HepG2 (cell line): ENCODE data around the gene LTBR. TPM values are rescaled to one million over a fixed set of nuclear protein-coding genes. Genes with fewer than 3 reads are reported as not detected.

ENCODE experiments used
- ATAC-seq: fragments of 200-7000 bp; cut with Tn5 transposase; 3 replicates; pipeline ENCODE4 v1.9.1; 2020; ENCODE audit warnings: mild to moderate bottlenecking, moderate library complexity
- BruUV-seq: library from RNA; stranded (reverse); fragments of 400-500 nt; replicated peaks from 2 replicates; lab custom pipeline; 2021; lab: Mats Ljungman, UMichigan
- CTCF ChIA-PET: fragments of 300-600 bp; formaldehyde crosslinking; extraction: SDS; loops from one replicate; lab custom pipeline; 2021; ENCODE audit warnings: low total read pairs, inconsistent platforms, low intra/inter-chr PET ratio; lab: Yijun Ruan, JAX
- POLR2A ChIA-PET: fragments of 350-600 bp; sonication (Branson Sonifier 250); formaldehyde crosslinking; loops from one replicate; lab custom pipeline; 2020; ENCODE audit warnings: antibody characterized with exemption, inconsistent platforms; lab: Yijun Ruan, JAX
- DNase-seq: peaks from one replicate; pipeline ENCODE4 v3.0.0-alpha.2; 2015; ENCODE audit warnings: low spot score
- FAIRE-seq: peaks from 3 replicates; lab custom pipeline; 2011; peaks lifted over from hg19 to GRCh38; lab: Jason Lieb, UNC
- H2AFZ ChIP-seq: one replicate; pipeline ENCODE4 v1.6.1; 2011; ENCODE audit warnings: low read length, inconsistent platforms
- H3K27ac ChIP-seq: fragments of 300-600 bp; 3 replicates; pipeline ENCODE4 v1.8.0; 2011; ENCODE audit warnings: mixed run types, mild to moderate bottlenecking, mixed read lengths, low read length, inconsistent platforms; ENCODE audit not compliant: insufficient read depth; ENCODE audit errors: extremely low read length
- H3K27me3 ChIP-seq, 2 experiments: fragments of 200-600 bp in 1 of 2; 2 replicates in 1 of 2; 3 replicates in 1 of 2; pipeline versions ENCODE4 v1.6.0 to v1.8.0; 2011; ENCODE audit warnings: low read length in 2 of 2, mild to moderate bottlenecking in 2 of 2, moderate library complexity in 2 of 2, inconsistent platforms in 1 of 2; ENCODE audit not compliant: insufficient read depth in 2 of 2, control insufficient read depth in 1 of 2
- H3K36me3 ChIP-seq, 2 experiments: fragments of 200-600 bp in 1 of 2; replicated peaks in 1 of 2; 2 replicates in 1 of 2; 3 replicates in 1 of 2; pipeline versions ENCODE4 v1.5.1 to v1.8.0; 2011; ENCODE audit warnings: low read length in 2 of 2, inconsistent platforms in 1 of 2; ENCODE audit not compliant: insufficient read depth in 2 of 2, control insufficient read depth in 1 of 2
- H3K4me1 ChIP-seq: 2 replicates; pipeline ENCODE4 v1.5.1; 2012; ENCODE audit warnings: low read length, inconsistent platforms; ENCODE audit not compliant: insufficient read depth
- H3K4me2 ChIP-seq: 2 replicates; pipeline ENCODE4 v1.6.0; 2011; ENCODE audit warnings: low read depth, low read length, inconsistent platforms
- H3K4me3 ChIP-seq, 3 experiments: fragments of 200-600 bp in 1 of 3; sonication (generic), shearing (Covaris generic) in 1 of 3; replicated peaks in 1 of 3; 2 replicates each; pipeline ENCODE4 v1.5.1; 2011 to 2016; ENCODE audit warnings: low read length in 3 of 3, inconsistent platforms in 2 of 3, low read depth in 2 of 3, mild to moderate bottlenecking in 2 of 3, control low read depth in 1 of 3, mixed read lengths in 1 of 3; ENCODE audit not compliant: insufficient read depth in 1 of 3
- H3K79me2 ChIP-seq: one replicate; pipeline ENCODE4 v1.6.1; 2011; ENCODE audit warnings: low read length, inconsistent platforms; ENCODE audit not compliant: insufficient read depth
- H3K9ac ChIP-seq: 2 replicates; pipeline ENCODE4 v1.6.0; 2011; ENCODE audit warnings: mild to moderate bottlenecking, low read depth, low read length, inconsistent platforms; ENCODE audit not compliant: insufficient read depth
- H3K9me3 ChIP-seq: 2 replicates; pipeline ENCODE4 v1.5.1; 2012; ENCODE audit warnings: mild to moderate bottlenecking, low read length
- H4K20me1 ChIP-seq: 2 replicates; pipeline ENCODE4 v1.6.0; 2011; ENCODE audit warnings: inconsistent platforms, mild to moderate bottlenecking, low read length, moderate library complexity; ENCODE audit not compliant: insufficient read depth
- ATM ChIP-seq: fragments of 450-650 bp; IDR thresholded peaks from 2 replicates; pipeline ENCODE4 v1.7.1; 2017; ENCODE audit warnings: mild to moderate bottlenecking, borderline replicate concordance
- CEBPB ChIP-seq: IDR thresholded peaks from 2 replicates; pipeline ENCODE4 v1.6.1; 2011; ENCODE audit warnings: low read depth, low read length, improper control_type of control experiment, borderline replicate concordance
- CENPT ChIP-seq: sonication (generic); formaldehyde crosslinking; IDR thresholded peaks from 2 replicates; pipeline ENCODE4 v1.8.0; 2022; ENCODE audit warnings: low read depth, mild to moderate bottlenecking, moderate library complexity, missing genetic modification reagents
- FOXK1 ChIP-seq: sonication (generic); formaldehyde crosslinking; IDR thresholded peaks from 2 replicates; pipeline ENCODE4 v1.4.0; 2020; ENCODE audit warnings: low read depth, missing genetic modification reagents, borderline replicate concordance
- FUBP1 ChIP-seq: sonication (generic); formaldehyde crosslinking; IDR thresholded peaks from 2 replicates; pipeline ENCODE4 v1.5.1; 2020; ENCODE audit warnings: missing genetic modification reagents, mild to moderate bottlenecking, borderline replicate concordance
- HNRNPUL1 ChIP-seq: fragments of 200-400 bp; formaldehyde crosslinking; IDR thresholded peaks from 2 replicates; pipeline ENCODE4 v1.6.1; 2017; ENCODE audit warnings: low read depth, mild to moderate bottlenecking, low read length, moderate library complexity
- ISL2 ChIP-seq: sonication (generic); formaldehyde crosslinking; IDR thresholded peaks from 2 replicates; pipeline ENCODE4 v1.5.0; 2020; ENCODE audit warnings: missing genetic modification reagents
- KAT7 ChIP-seq: IDR thresholded peaks from 2 replicates; pipeline ENCODE4 v1.6.1; 2018; ENCODE audit warnings: borderline replicate concordance, missing compliant biosample characterization
- KDM5B ChIP-seq: sonication (generic); formaldehyde crosslinking; IDR thresholded peaks from 2 replicates; pipeline ENCODE4 v1.4.0; 2020; ENCODE audit warnings: missing genetic modification reagents, mild to moderate bottlenecking, borderline replicate concordance
- MATR3 ChIP-seq: sonication (generic); formaldehyde crosslinking; IDR thresholded peaks from 2 replicates; pipeline ENCODE4 v1.4.0; 2020; ENCODE audit warnings: missing genetic modification reagents
- PCBP2 ChIP-seq: fragments of 200-400 bp; formaldehyde crosslinking; optimal IDR thresholded peaks from 2 replicates; pipeline ENCODE3; 2018; ENCODE audit warnings: low read length, low read depth; ENCODE audit not compliant: poor library complexity, severe bottlenecking
- PRMT3 ChIP-seq: sonication (generic); formaldehyde crosslinking; IDR thresholded peaks from 2 replicates; pipeline ENCODE4 v1.8.1; 2022; ENCODE audit warnings: low read depth, mild to moderate bottlenecking, moderate library complexity, missing genetic modification reagents, borderline replicate concordance
- RELA ChIP-seq: sonication (generic); formaldehyde crosslinking; IDR thresholded peaks from 2 replicates; pipeline ENCODE4 v1.4.0; 2020; ENCODE audit warnings: missing genetic modification reagents
- SNAPC2 ChIP-seq: sonication (generic); formaldehyde crosslinking; IDR thresholded peaks from 2 replicates; pipeline ENCODE4 v1.8.1; 2022; ENCODE audit warnings: mild to moderate bottlenecking, missing genetic modification reagents
- SRSF1 ChIP-seq: fragments of 200-400 bp; formaldehyde crosslinking; optimal IDR thresholded peaks from 2 replicates; pipeline ENCODE3; 2017; ENCODE audit warnings: mild to moderate bottlenecking, low read depth, low read length, moderate library complexity
- THAP11 ChIP-seq: IDR thresholded peaks from 2 replicates; pipeline ENCODE4 v1.6.1; 2016; ENCODE audit warnings: missing biosample characterization, missing genetic modification reagents
- TMF1 ChIP-seq: sonication (generic); formaldehyde crosslinking; IDR thresholded peaks from 2 replicates; pipeline ENCODE4 v1.8.1; 2022; ENCODE audit warnings: low read depth, missing genetic modification reagents
- ZFY ChIP-seq: sonication (generic); formaldehyde crosslinking; IDR thresholded peaks from 2 replicates; pipeline ENCODE4 v1.4.0; 2020; ENCODE audit warnings: missing genetic modification reagents
- ZNF263 ChIP-seq: sonication (generic); formaldehyde crosslinking; IDR thresholded peaks from 2 replicates; pipeline ENCODE4 v1.4.0; 2020; ENCODE audit warnings: missing genetic modification reagents
- ZNF317 ChIP-seq: sonication (generic); formaldehyde crosslinking; IDR thresholded peaks from 2 replicates; pipeline ENCODE4 v1.5.0; 2020; ENCODE audit warnings: mild to moderate bottlenecking, missing genetic modification reagents
- ZNF605 ChIP-seq: sonication (generic); formaldehyde crosslinking; IDR thresholded peaks from 2 replicates; pipeline ENCODE4 v1.8.0; 2022; ENCODE audit warnings: mild to moderate bottlenecking, missing genetic modification reagents
- ZNF7 ChIP-seq: IDR thresholded peaks from 2 replicates; pipeline ENCODE4 v1.6.1; 2016; ENCODE audit warnings: missing biosample characterization, missing genetic modification reagents
- WGBS: methylation state at CpG from one replicate; pipeline ENCODE4 v1.1.6; 2017; ENCODE audit warnings: low lambda C conversion rate; 5-methylcytosine and 5-hydroxymethylcytosine counted together
- in situ Hi-C: cut with HindIII; loops from 2 replicates; pipeline ENCODE4 v1.10.0; 2017; ENCODE audit warnings: low pct_unique_long_range_greater_than_20kb; ENCODE audit not compliant: extremely low pct_ligation_motif_present
- intact Hi-C: fragments of 100-400 bp; cut with micrococcal nuclease; formaldehyde crosslinking; loops from one replicate; pipeline ENCODE4 v1.10.0; 2022; ENCODE audit not compliant: unreplicated experiment
- polyA plus RNA-seq, 8 experiments: library from polyadenylated mRNA; depleted of rRNA in 3 of 8; stranded (reverse) in 7 of 8; unstranded in 1 of 8; fragments of >200 nt; fragmentation: Illumina TruSeq in 4 of 8; extraction: Trizol in 4 of 8; gene quantifications; 2 replicates each; pipeline versions ENCODE4 v1.2.1 to v1.2.3, GENCODE V29; 2011 to 2016; ENCODE audit warnings: low read depth in 4 of 8, missing spikeins in 1 of 8, mixed read lengths in 1 of 8; ENCODE audit not compliant: insufficient read depth in 1 of 8
- total RNA-seq, 5 experiments: library from RNA; depleted of rRNA; stranded (reverse); fragments of >200 nt; fragmentation: Illumina TruSeq; extraction: Trizol; gene quantifications; 2 replicates each; pipeline ENCODE4 v1.2.3, GENCODE V29; 2016; ENCODE audit warnings: low read depth in 1 of 5
- TF ChIP-seq, protein P1 (sequence below): IDR thresholded peaks from 2 replicates; pipeline ENCODE4 v1.6.1; 2016; ENCODE audit warnings: missing compliant biosample characterization, missing genetic modification reagents, borderline replicate concordance

LTBR gene
- total and polyA plus RNA-seq, 2 of the 13 experiments (the other 11 are each of a cell fraction or from before 2014, with no cell fraction given): 31.4 to 34.8 TPM

DNA sequence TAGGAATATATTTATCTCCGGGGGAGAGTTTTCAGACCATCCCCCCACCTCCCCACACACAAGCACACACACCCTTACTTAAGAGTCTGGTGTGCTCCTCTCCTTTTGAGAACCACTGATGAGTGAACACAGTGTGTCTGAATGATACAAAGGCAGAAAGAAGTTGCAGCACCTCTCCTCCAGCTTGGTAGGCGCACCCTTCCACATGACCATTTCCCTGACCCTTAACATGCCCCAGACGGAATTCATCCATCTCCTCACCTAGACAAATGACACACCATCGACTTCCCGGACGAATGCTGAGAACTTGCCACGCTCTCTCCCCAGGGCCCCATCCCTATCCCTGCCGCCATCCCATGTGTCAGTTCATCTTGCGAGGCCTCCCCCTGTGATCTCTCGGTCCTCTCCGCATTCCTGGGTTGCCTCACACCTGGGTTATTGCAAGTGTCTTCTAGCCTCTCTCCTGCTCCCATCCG lies 46.0 kb upstream of the LTBR start:
- Histone ChIP-seq H3K4me3 (peak overlapping the region; percentile 58 to 99 (median 97)), H3K9ac (peak overlapping the region; percentile 95), H3K36me3 (peaks cover 11 to 15% of the 10 kb centered on the region in 2 experiments; a peak in 4 of 5 replicates), H3K27me3 (no peaks in the 10 kb centered on the region; a peak in 1 of 5 replicates), H3K4me1 (peaks cover 74% of the 10 kb centered on the region), H3K79me2 (peaks cover 74% of the 10 kb centered on the region), H3K27ac (peak overlapping the region; percentile 97), H3K9me3 (no peaks in the 10 kb centered on the region), H2AFZ (no peak overlapping the region), H3K4me2 (peak overlapping the region; percentile 96), H4K20me1 (no peaks in the 10 kb centered on the region; the same call in 1 of the 2 replicates)
- FAIRE-seq: no peak
- no TSS peak for BruUV-seq
- intact Hi-C loops: loop anchor here (2.0 to 10.0 kb wide), 3 partner anchors 39 to 127 kb away; no protein-coding TSS in a partner anchor
- ChIA-PET POLR2A (interaction anchor here (0.6 to 11.0 kb wide), 7 partner anchors 7 to 44 kb away, joined by 3 to 278 read pairs (median 72); partner anchors contain the start of gene SCNN1A), CTCF (no interaction called here)
- 39% methylated on average over 12 of the region's 12 CpGs for WGBS
- in situ Hi-C loops: loop anchor here (5.0 kb wide), 1 partner anchor 34 kb away; no protein-coding TSS in a partner anchor
- peak; percentile 30 for DNase-seq
- ATAC-seq: no peak
- TF ChIP-seq CEBPB (peak; percentile 31; the same call in 1 of the 2 replicates), ZNF317 (CRISPR knock-in tag) (0 out of 2 replicates have a peak, but pooled peaks have one; percentile 22), THAP11 (CRISPR knock-in tag) (no peak), HNRNPUL1 (no peak), KDM5B (CRISPR knock-in tag) (no peak), ATM (no peak), ZNF7 (CRISPR knock-in tag) (no peak), ISL2 (CRISPR knock-in tag) (no peak), ZFY (CRISPR knock-in tag) (no peak), FUBP1 (CRISPR knock-in tag) (no peak), RELA (CRISPR knock-in tag) (no peak), ZNF605 (no peak), ZNF263 (CRISPR knock-in tag) (peak; percentile 14; the same call in 1 of the 2 replicates), MATR3 (no peak), PCBP2 (no peak), PRMT3 (CRISPR knock-in tag) (no peak), SNAPC2 (CRISPR knock-in tag) (no peak), SRSF1 (no peak), KAT7 (CRISPR knock-in tag) (no peak), FOXK1 (CRISPR knock-in tag) (no peak), CENPT (CRISPR knock-in tag) (no peak), TMF1 (CRISPR knock-in tag) (no peak)
- TF ChIP-seq, protein P1, sequence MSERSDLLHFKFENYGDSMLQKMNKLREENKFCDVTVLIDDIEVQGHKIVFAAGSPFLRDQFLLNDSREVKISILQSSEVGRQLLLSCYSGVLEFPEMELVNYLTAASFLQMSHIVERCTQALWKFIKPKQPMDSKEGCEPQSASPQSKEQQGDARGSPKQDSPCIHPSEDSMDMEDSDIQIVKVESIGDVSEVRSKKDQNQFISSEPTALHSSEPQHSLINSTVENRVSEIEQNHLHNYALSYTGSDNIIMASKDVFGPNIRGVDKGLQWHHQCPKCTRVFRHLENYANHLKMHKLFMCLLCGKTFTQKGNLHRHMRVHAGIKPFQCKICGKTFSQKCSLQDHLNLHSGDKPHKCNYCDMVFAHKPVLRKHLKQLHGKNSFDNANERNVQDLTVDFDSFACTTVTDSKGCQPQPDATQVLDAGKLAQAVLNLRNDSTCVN (CRISPR knock-in tag): no peak
